ENCODE data around the gene STX1A.

- TF ChIP-seq EZH2 (IDR thresholded peaks at IDR 0.05; ENCODE audit: borderline replicate concordance, low read length) (no peak), CTCF (IDR thresholded peaks at IDR 0.05; ENCODE audit: low read length) (no peak)
Measured at GRCh38 chr7:73678862-73679261, 40.6 kb downstream of the STX1A start.

Data from OCI-LY1 (cell line).